GM10248 (cell line): Measurements from ENCODE around the gene MAB21L1.

Source experiments
- CTCF ChIA-PET: fragments of 300-600 bp; sonication (Branson Sonifier 250); formaldehyde crosslinking; extraction: SDS; loops from one replicate; lab custom pipeline; 2021; ENCODE audit warnings: antibody characterized with exemption; lab: Yijun Ruan, JAX
- POLR2A ChIA-PET: fragments of 350-650 bp; sonication (Branson Sonifier 250); formaldehyde crosslinking; extraction: SDS; loops from one replicate; lab custom pipeline; 2020; ENCODE audit warnings: antibody characterized with exemption; lab: Yijun Ruan, JAX
- DNase-seq: peaks from one replicate; pipeline ENCODE4 v3.0.0; 2012; ENCODE audit errors: extremely low spot score
- TF ChIP-seq, protein P1 (sequence below): IDR thresholded peaks from 2 replicates; pipeline ENCODE4 v1.5.1; 2012; ENCODE audit warnings: mild to moderate bottlenecking, low read depth; ENCODE audit errors: extremely low read depth, missing control alignments, control extremely low read depth

MAB21L1 gene

DNA sequence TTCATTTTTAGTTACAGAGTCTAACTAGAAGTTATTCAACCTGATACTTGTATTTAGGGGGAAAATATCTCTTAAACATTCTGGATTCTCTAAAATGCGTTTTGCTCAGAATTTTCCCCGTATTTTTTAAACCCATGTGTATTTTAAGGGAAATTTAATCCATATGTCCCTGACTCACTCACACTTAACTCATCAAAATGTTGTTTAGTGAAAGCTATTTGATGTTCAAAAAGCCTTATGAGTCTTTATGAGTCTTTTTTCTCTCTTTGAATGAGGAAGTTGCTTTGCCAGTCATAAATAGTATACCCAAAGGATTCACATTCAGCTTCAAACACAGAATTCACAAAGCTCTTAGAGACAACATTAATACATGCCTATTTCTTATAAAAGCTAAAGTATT, 16.4 kb downstream of the MAB21L1 start:
- TF ChIP-seq, protein P1, sequence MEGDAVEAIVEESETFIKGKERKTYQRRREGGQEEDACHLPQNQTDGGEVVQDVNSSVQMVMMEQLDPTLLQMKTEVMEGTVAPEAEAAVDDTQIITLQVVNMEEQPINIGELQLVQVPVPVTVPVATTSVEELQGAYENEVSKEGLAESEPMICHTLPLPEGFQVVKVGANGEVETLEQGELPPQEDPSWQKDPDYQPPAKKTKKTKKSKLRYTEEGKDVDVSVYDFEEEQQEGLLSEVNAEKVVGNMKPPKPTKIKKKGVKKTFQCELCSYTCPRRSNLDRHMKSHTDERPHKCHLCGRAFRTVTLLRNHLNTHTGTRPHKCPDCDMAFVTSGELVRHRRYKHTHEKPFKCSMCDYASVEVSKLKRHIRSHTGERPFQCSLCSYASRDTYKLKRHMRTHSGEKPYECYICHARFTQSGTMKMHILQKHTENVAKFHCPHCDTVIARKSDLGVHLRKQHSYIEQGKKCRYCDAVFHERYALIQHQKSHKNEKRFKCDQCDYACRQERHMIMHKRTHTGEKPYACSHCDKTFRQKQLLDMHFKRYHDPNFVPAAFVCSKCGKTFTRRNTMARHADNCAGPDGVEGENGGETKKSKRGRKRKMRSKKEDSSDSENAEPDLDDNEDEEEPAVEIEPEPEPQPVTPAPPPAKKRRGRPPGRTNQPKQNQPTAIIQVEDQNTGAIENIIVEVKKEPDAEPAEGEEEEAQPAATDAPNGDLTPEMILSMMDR = no peak
- ChIA-PET CTCF (no interaction called here), POLR2A (no interaction called here)
- no peak for DNase-seq

DNA sequence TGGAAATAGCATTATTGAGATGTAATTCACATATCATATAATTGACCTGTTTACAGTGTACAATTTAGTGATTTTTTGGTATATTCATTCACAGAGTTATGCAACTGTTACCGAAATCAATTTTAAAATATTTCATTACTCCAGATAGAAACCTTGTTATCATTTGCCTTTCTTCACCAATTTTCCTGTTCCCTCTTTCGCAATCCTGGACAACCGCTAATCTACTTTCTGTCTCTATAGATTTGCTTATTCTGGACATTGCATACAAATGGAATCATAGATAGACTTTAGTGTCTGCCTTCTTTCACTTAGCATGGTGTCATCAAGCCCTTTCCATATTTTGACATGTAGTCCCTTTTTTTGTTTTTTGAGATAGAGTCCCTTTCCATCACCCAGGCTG, 19.2 kb downstream of the MAB21L1 start:
- CTCF ChIA-PET = no interaction called here
- POLR2A ChIA-PET = no interaction called here
- DNase-seq = no peak
- TF ChIP-seq, protein P1 = no peak

DNA sequence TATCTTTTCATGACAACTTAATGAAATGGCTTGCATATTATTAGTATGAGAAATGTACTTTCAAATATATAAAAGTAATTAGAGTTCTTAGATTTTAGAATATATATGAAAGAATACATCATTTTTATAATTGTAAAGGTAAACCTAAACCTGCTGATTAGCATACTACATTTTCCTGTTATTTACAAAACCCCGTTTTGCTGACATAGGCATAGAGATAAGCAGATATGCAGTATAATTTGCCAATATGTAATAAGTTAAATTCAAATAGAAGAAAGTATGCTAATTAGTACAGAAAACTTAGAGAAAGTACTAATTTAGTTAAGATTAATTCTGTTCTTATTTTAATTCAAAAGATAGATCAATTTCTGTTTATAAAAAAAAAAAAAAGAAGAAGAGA, 21.5 kb downstream of the MAB21L1 start:
- no peak for DNase-seq
- TF ChIP-seq, protein P1 = no peak
- ChIA-PET POLR2A (no interaction called here), CTCF (no interaction called here)

DNA sequence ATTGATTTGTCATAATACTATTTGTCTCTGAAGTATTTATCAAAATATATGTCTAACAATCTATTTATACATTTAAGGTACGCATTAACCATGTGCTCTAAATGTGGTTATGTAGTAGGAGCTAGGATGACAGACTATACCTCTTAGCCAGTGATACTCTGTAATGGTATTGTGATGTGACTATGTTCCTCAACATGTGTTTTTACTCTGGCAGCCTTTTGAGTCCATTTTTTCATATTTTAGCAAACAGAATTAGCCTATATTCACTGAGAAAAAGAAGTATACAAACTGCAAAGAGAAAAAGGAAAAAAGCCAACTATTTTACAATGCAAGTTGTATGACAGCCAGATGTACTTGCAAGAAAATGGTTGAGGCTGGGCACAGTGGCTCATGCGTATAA, 26.7 kb downstream of the MAB21L1 start:
- TF ChIP-seq, protein P1 = no peak
- DNase-seq = no peak
- CTCF ChIA-PET = no interaction called here
- POLR2A ChIA-PET = no interaction called here

DNA sequence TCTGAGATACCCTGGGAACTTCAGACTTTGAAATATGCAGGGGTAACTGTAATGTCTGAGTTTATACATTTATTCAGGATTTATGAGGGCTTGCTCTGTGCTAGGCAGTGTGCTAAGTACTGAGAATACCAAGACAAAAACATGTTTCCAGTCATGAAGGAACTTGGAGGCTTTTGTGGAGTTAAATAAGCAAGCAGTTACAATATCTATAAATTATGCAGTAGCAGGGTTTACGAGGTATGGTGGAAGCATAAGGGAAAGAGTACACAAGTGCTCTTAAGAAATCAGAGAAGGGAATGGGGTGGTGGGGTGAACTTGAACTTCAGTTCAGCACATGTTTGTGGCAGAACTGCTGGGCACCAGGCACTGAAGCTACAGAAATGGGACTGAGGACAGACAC, 28.0 kb downstream of the MAB21L1 start:
- CTCF ChIA-PET = no interaction called here
- TF ChIP-seq, protein P1 = no peak
- POLR2A ChIA-PET = no interaction called here
- DNase-seq = no peak
